Peyer's patch (tissue), 4 donors: ENCODE data around the gene FNDC3A. TPM values are rescaled to one million over a fixed set of nuclear protein-coding genes. Genes with fewer than 3 reads are reported as not detected.
"Not testable (repeated sequence)": the region's sequence is repeated elsewhere in the genome, so short reads cannot be mapped to it uniquely, and the experiment has no call there.

ENCODE experiments used
- DNase-seq, 3 donors: peaks; one replicate each; pipeline ENCODE4 v3.0.0-alpha.2; 2017 to 2019
- H3K27ac ChIP-seq, 4 donors: fragments of 200-600 bp; sonication (generic); one replicate each; pipeline ENCODE4 v1.5.1; 2016 to 2019
- H3K27me3 ChIP-seq, 2 donors: fragments of 200-600 bp; sonication (generic); one replicate each; pipeline ENCODE4 v1.5.1; 2019
- H3K36me3 ChIP-seq, 3 donors: fragments of 200-600 bp; sonication (generic); one replicate each; pipeline ENCODE4 v1.5.1; 2016 to 2019
- H3K4me1 ChIP-seq, 4 donors: fragments of 200-600 bp; sonication (generic); one replicate each; pipeline ENCODE4 v1.5.1; 2016 to 2019
- H3K4me3 ChIP-seq, 4 donors: fragments of 200-600 bp; sonication (generic); 1 replicate in 3 of 4; 2 replicates in 1 of 4; pipeline ENCODE4 v1.5.1; 2016 to 2019; ENCODE audit warnings: mild to moderate bottlenecking in 1 of 4
- H3K9me3 ChIP-seq, 4 donors: fragments of 200-600 bp; sonication (generic); one replicate each; pipeline ENCODE4 v1.5.1; 2016 to 2019; ENCODE audit warnings: mild to moderate bottlenecking in 1 of 4
- POLR2A ChIP-seq, 2 donors: fragments of 450-650 bp; IDR thresholded peaks; one replicate each; pipeline ENCODE4 v1.5.1; 2017; ENCODE audit warnings: antibody characterized with exemption in 2 of 2, mild to moderate bottlenecking in 2 of 2, moderate library complexity in 2 of 2
- total RNA-seq, 4 donors: library from RNA; depleted of rRNA; stranded (reverse); fragments of >200 nt; gene quantifications; one replicate each; pipeline ENCODE4 v1.1.0, GENCODE V29; 2016
- TF ChIP-seq, protein P1 (sequence below), 6 experiments: fragments of 450-650 bp in 4 of 6; fragments of 200-600 bp in 2 of 6; sonication (generic) in 1 of 6; IDR thresholded peaks; one replicate each; pipeline ENCODE4 v1.5.1; 2017 to 2019; ENCODE audit warnings: antibody characterized with exemption in 6 of 6, mild to moderate bottlenecking in 3 of 6, moderate library complexity in 1 of 6

FNDC3A gene
- total RNA-seq, 4 donors from 2014 or later = 40.4 to 75.0 (median 52.6) TPM

- H3K36me3 ChIP-seq = no peaks in the 10 kb centered on the region
- no peaks in the 10 kb centered on the region for H3K4me1 ChIP-seq
- H3K27me3 ChIP-seq = no peaks in the 10 kb centered on the region
- H3K27ac ChIP-seq = no peak overlapping the region
- H3K9me3 ChIP-seq = no peaks in the 10 kb centered on the region
- H3K4me3 ChIP-seq = no peak overlapping the region
- TF ChIP-seq, protein P1, sequence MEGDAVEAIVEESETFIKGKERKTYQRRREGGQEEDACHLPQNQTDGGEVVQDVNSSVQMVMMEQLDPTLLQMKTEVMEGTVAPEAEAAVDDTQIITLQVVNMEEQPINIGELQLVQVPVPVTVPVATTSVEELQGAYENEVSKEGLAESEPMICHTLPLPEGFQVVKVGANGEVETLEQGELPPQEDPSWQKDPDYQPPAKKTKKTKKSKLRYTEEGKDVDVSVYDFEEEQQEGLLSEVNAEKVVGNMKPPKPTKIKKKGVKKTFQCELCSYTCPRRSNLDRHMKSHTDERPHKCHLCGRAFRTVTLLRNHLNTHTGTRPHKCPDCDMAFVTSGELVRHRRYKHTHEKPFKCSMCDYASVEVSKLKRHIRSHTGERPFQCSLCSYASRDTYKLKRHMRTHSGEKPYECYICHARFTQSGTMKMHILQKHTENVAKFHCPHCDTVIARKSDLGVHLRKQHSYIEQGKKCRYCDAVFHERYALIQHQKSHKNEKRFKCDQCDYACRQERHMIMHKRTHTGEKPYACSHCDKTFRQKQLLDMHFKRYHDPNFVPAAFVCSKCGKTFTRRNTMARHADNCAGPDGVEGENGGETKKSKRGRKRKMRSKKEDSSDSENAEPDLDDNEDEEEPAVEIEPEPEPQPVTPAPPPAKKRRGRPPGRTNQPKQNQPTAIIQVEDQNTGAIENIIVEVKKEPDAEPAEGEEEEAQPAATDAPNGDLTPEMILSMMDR (IDR thresholded peaks at IDR 0.05) = no peak
- no peak for TF ChIP-seq POLR2A (IDR thresholded peaks at IDR 0.05)
- DNase-seq = no peak
These were observed 15.2 kb downstream of the FNDC3A start for GRCh38 chr13:48990900-48991299.

DNA sequence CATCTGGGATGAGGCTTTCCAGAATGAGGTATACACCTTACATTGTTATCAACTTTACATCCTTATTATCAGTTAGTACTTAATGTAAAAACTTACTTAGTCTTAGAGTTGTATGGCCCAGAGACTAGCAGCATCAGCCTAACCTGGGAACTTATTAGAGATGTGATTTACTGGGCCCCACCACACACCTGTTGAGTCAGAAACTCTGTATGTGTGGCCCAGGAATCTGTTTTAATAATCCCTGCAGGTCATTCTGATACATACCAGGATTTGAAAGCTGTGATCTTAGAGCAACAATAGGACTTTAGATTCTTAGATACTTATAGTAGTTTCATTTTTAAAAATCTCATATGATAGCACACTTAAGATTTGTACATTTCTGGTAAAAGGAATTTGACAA, 17.4 kb downstream of the FNDC3A start:
- no peak for TF ChIP-seq POLR2A (IDR thresholded peaks at IDR 0.05)
- TF ChIP-seq, protein P1 (IDR thresholded peaks at IDR 0.05) = no peak
- no peaks in the 10 kb centered on the region for H3K27me3 ChIP-seq
- DNase-seq = no peak
- H3K4me3 ChIP-seq = no peak overlapping the region
- no peaks in the 10 kb centered on the region for H3K9me3 ChIP-seq
- no peak overlapping the region for H3K27ac ChIP-seq
- no peaks in the 10 kb centered on the region for H3K36me3 ChIP-seq
- H3K4me1 ChIP-seq = no peaks in the 10 kb centered on the region

DNA sequence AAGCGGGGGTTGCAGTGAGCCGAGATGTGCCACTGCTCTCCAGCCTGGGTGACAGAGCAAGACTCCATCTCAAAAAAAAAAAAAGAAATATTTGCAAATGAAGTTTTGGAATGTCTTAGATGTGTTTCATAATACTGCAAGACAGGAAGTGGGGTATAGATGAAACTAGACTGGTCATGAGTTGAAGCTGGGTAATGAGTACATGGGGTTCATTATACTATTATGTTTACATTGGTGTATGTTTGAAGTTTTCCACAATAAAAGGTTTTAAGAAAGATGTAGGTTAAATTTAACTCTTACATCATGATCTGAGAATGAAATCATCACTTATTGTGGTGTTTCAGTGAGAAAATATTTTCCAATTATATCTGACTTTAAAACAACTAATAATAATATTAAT, 19.0 kb downstream of the FNDC3A start:
- TF ChIP-seq POLR2A (IDR thresholded peaks at IDR 0.05) = no peak
- TF ChIP-seq, protein P1 (IDR thresholded peaks at IDR 0.05) = no peak
- Histone ChIP-seq H3K27ac (no peak overlapping the region), H3K4me3 (no peak overlapping the region), H3K27me3 (no peaks in the 10 kb centered on the region), H3K36me3 (no peaks in the 10 kb centered on the region), H3K9me3 (no peaks in the 10 kb centered on the region), H3K4me1 (no peaks in the 10 kb centered on the region)
- no peak for DNase-seq

GRCh38 chr13:48998641-48999292, 23.1 kb downstream of the FNDC3A start:
- TF ChIP-seq, protein P1 (IDR thresholded peaks at IDR 0.05) = no peak
- TF ChIP-seq POLR2A (IDR thresholded peaks at IDR 0.05) = no peak
- Histone ChIP-seq H3K36me3 (no peaks in the 10 kb centered on the region), H3K9me3 (no peaks in the 10 kb centered on the region), H3K27me3 (no peaks in the 10 kb centered on the region), H3K4me3 (no peak overlapping the region), H3K4me1 (no peaks in the 10 kb centered on the region), H3K27ac (no peak overlapping the region)
- DNase-seq = no peak

DNA sequence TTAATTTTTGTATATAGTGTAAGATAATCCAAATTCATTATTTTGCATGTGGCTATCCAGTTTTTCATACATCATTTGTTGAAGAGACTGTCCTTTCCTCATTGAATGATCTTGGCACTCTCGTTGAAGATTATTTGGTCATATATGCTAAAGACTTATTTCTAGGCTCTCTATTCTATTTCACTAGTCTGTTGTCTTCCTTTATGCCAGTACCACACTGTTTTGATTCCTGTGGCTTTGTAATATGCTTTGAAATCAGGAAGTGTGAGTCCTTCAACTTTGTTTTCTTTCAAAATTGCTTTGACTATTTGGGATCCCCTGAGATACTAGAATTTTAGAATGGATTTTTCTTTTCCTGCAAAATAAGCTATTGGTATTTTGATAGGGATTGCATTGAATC, 24.5 kb downstream of the FNDC3A start:
- no peak overlapping the region for H3K27ac ChIP-seq
- no peaks in the 10 kb centered on the region for H3K27me3 ChIP-seq
- H3K36me3 ChIP-seq = no peaks in the 10 kb centered on the region
- H3K4me1 ChIP-seq = no peaks in the 10 kb centered on the region
- H3K9me3 ChIP-seq = no peaks in the 10 kb centered on the region
- TF ChIP-seq, protein P1 (IDR thresholded peaks at IDR 0.05) = no peak
- TF ChIP-seq POLR2A (IDR thresholded peaks at IDR 0.05) = no peak
- H3K4me3 ChIP-seq = no peak overlapping the region
- DNase-seq = no peak

- not testable (repeated sequence) for H3K4me1 ChIP-seq, H3K27ac ChIP-seq, H3K9me3 ChIP-seq, H3K4me3 ChIP-seq, H3K36me3 ChIP-seq, H3K27me3 ChIP-seq, DNase-seq
These were observed 43.4 kb downstream of the FNDC3A start for GRCh38 chr13:49018986-49019635.
